Measurements from ENCODE around the gene CHFR. TPM values are rescaled to one million over a fixed set of nuclear protein-coding genes. Genes with fewer than 3 reads are reported as not detected.
"Not testable (repeated sequence)": the region's sequence is repeated elsewhere in the genome, so short reads cannot be mapped to it uniquely, and the experiment has no call there.

Gene CHFR
- 18.4 TPM for polyA plus RNA-seq (2013, experiment 1 of 2)
- 18.0 TPM for polyA plus RNA-seq (2013, experiment 2 of 2)

- Histone ChIP-seq H3K79me1 (ENCODE audit: low read depth, low read length) (peaks cover 3% of the 10 kb centered on the region), H2BK120ac (ENCODE audit: low read depth, low read length) (no peak within 1 kb of the TSS), H3K9me3 (replicated peaks in 1 of 2; ENCODE audit: control insufficient read depth in 2 of 2, insufficient read depth in 1 of 2, low read depth in 1 of 2, low read length in 2 of 2) (peaks cover 1 to 30% of the 10 kb centered on the region in 2 donors), H2BK12ac (ENCODE audit: low read length) (no peak within 1 kb of the TSS), H3K4me3 (ENCODE audit: low read length in 2 of 2) (peak within 1 kb of the TSS; percentile 58 to 96), H3K4me1 (ENCODE audit: control insufficient read depth in 2 of 2, insufficient read depth in 1 of 2, low read depth in 1 of 2, low read length in 2 of 2) (peaks cover 0 to 3% of the 10 kb centered on the region in 2 donors), H2AK5ac (ENCODE audit: low read depth, low read length) (peak within 1 kb of the TSS; percentile 3), H3K14ac (ENCODE audit: low read length) (no peak within 1 kb of the TSS), H4K8ac (ENCODE audit: low read depth, low read length) (no peak within 1 kb of the TSS), H2AFZ (ENCODE audit: low read length) (peak within 1 kb of the TSS; percentile 97), H2BK5ac (ENCODE audit: low read length) (peak within 1 kb of the TSS; percentile 82), H3K27me3 (ENCODE audit: control insufficient read depth in 3 of 3, insufficient read depth in 3 of 3, low read depth in 1 of 3, low read length in 3 of 3) (no peaks in the 10 kb centered on the region), H2BK15ac (ENCODE audit: low read length) (no peak within 1 kb of the TSS), H3K9ac (ENCODE audit: low read depth, low read length, poor library complexity) (peak within 1 kb of the TSS; percentile 91), H3K27ac (replicated peaks; ENCODE audit: low read length) (peak within 1 kb of the TSS; percentile 79), H3K4me2 (ENCODE audit: insufficient read depth, low read length, poor library complexity, severe bottlenecking) (peak within 1 kb of the TSS; percentile 77), H3K4ac (ENCODE audit: low read length) (no peak within 1 kb of the TSS), H3K36me3 (replicated peaks in 1 of 2; ENCODE audit: control insufficient read depth in 2 of 2, insufficient read depth in 2 of 2, low read length in 2 of 2) (peaks cover 0 to 16% of the 10 kb centered on the region in 2 donors), H3K18ac (ENCODE audit: low read length) (peak within 1 kb of the TSS; percentile 91), H4K91ac (ENCODE audit: low read depth, low read length, poor library complexity) (peak within 1 kb of the TSS; percentile 81), H3K23ac (ENCODE audit: low read depth, low read length, poor library complexity) (no peak within 1 kb of the TSS)
- WGBS, 2 donors (ENCODE audit: extremely low coverage in 2 of 2, insufficient read length in 2 of 2, insufficient replicate concordance in 1 of 2): no CpG with 5 or more reads among the region's 84 CpGs
- peak; percentile 93 for DNase-seq (ENCODE audit: low spot score)
Observed at GRCh38 chr12:132887513-132888351, at the start of gene CHFR. Gene CHFR (minus strand): TSS chr12:132887605. CDS start chr12:132887328, 277 bp downstream.

- H2AK5ac ChIP-seq (ENCODE audit: low read depth, low read length); H2BK120ac ChIP-seq (ENCODE audit: low read depth, low read length); H3K4me3 ChIP-seq (ENCODE audit: low read length in 2 of 2); H2BK5ac ChIP-seq (ENCODE audit: low read length); H3K27me3 ChIP-seq (ENCODE audit: control insufficient read depth in 3 of 3, insufficient read depth in 3 of 3, low read depth in 1 of 3, low read length in 3 of 3); H3K27ac ChIP-seq (replicated peaks; ENCODE audit: low read length); H3K14ac ChIP-seq (ENCODE audit: low read length); H4K8ac ChIP-seq (ENCODE audit: low read depth, low read length); H3K79me1 ChIP-seq (ENCODE audit: low read depth, low read length); H3K9ac ChIP-seq (ENCODE audit: low read depth, low read length, poor library complexity); H3K4me2 ChIP-seq (ENCODE audit: insufficient read depth, low read length, poor library complexity, severe bottlenecking); H3K4me1 ChIP-seq (ENCODE audit: control insufficient read depth in 2 of 2, insufficient read depth in 1 of 2, low read depth in 1 of 2, low read length in 2 of 2); H2AFZ ChIP-seq (ENCODE audit: low read length); H2BK15ac ChIP-seq (ENCODE audit: low read length); H3K23ac ChIP-seq (ENCODE audit: low read depth, low read length, poor library complexity); DNase-seq (ENCODE audit: low spot score); H4K91ac ChIP-seq (ENCODE audit: low read depth, low read length, poor library complexity); H3K4ac ChIP-seq (ENCODE audit: low read length); H2BK12ac ChIP-seq (ENCODE audit: low read length); H3K18ac ChIP-seq (ENCODE audit: low read length): not testable (repeated sequence)
- H3K36me3 ChIP-seq (replicated peaks in 1 of 2; ENCODE audit: control insufficient read depth in 2 of 2, insufficient read depth in 2 of 2, low read length in 2 of 2): peaks cover 18 to 44% of the 10 kb centered on the region in 2 donors
- no CpG with 5 or more reads among the region's 8 CpGs for WGBS, 2 donors (ENCODE audit: extremely low coverage in 2 of 2, insufficient read length in 2 of 2, insufficient replicate concordance in 1 of 2)
- H3K9me3 ChIP-seq (replicated peaks in 1 of 2; ENCODE audit: control insufficient read depth in 2 of 2, insufficient read depth in 1 of 2, low read depth in 1 of 2, low read length in 2 of 2): peaks cover 28 to 71% of the 10 kb centered on the region in 2 donors
Observed at GRCh38 chr12:132936921-132937320, 49.5 kb upstream of the CHFR start.

GRCh38 chr12:132936163-132936562 lies 48.8 kb upstream of the CHFR start:
- no peak overlapping the region for H2AFZ ChIP-seq (ENCODE audit: low read length)
- H3K27me3 ChIP-seq (ENCODE audit: control insufficient read depth in 3 of 3, insufficient read depth in 3 of 3, low read depth in 1 of 3, low read length in 3 of 3): no peaks in the 10 kb centered on the region
- peaks cover 26 to 71% of the 10 kb centered on the region in 2 donors for H3K9me3 ChIP-seq (replicated peaks in 1 of 2; ENCODE audit: control insufficient read depth in 2 of 2, insufficient read depth in 1 of 2, low read depth in 1 of 2, low read length in 2 of 2)
- no peak overlapping the region for H3K14ac ChIP-seq (ENCODE audit: low read length)
- no peak overlapping the region for H4K8ac ChIP-seq (ENCODE audit: low read depth, low read length)
- H2BK12ac ChIP-seq (ENCODE audit: low read length): no peak overlapping the region
- no peak overlapping the region for H2AK5ac ChIP-seq (ENCODE audit: low read depth, low read length)
- no peak overlapping the region for H2BK5ac ChIP-seq (ENCODE audit: low read length)
- no peak overlapping the region for H2BK120ac ChIP-seq (ENCODE audit: low read depth, low read length)
- no peaks in the 10 kb centered on the region for H3K4me1 ChIP-seq (ENCODE audit: control insufficient read depth in 2 of 2, insufficient read depth in 1 of 2, low read depth in 1 of 2, low read length in 2 of 2)
- no peak overlapping the region for H3K4me3 ChIP-seq (ENCODE audit: low read length in 2 of 2)
- no peak overlapping the region for H2BK15ac ChIP-seq (ENCODE audit: low read length)
- H3K4me2 ChIP-seq (ENCODE audit: insufficient read depth, low read length, poor library complexity, severe bottlenecking): no peak overlapping the region
- H3K36me3 ChIP-seq (replicated peaks in 1 of 2; ENCODE audit: control insufficient read depth in 2 of 2, insufficient read depth in 2 of 2, low read length in 2 of 2): peaks cover 12 to 44% of the 10 kb centered on the region in 2 donors
- no peak overlapping the region for H3K4ac ChIP-seq (ENCODE audit: low read length)
- no peak for DNase-seq (ENCODE audit: low spot score)
- H4K91ac ChIP-seq (ENCODE audit: low read depth, low read length, poor library complexity): no peak overlapping the region
- no peak overlapping the region for H3K23ac ChIP-seq (ENCODE audit: low read depth, low read length, poor library complexity)
- H3K9ac ChIP-seq (ENCODE audit: low read depth, low read length, poor library complexity): no peak overlapping the region
- H3K27ac ChIP-seq (replicated peaks; ENCODE audit: low read length): no peak overlapping the region
- no peak overlapping the region for H3K18ac ChIP-seq (ENCODE audit: low read length)
- WGBS, 2 donors (ENCODE audit: extremely low coverage in 2 of 2, insufficient read length in 2 of 2, insufficient replicate concordance in 1 of 2): no CpG with 5 or more reads among the region's 2 CpGs
- no peaks in the 10 kb centered on the region for H3K79me1 ChIP-seq (ENCODE audit: low read depth, low read length)

- Histone ChIP-seq H4K8ac (ENCODE audit: low read depth, low read length) (no peak overlapping the region), H3K18ac (ENCODE audit: low read length) (no peak overlapping the region), H2AK5ac (ENCODE audit: low read depth, low read length) (no peak overlapping the region), H3K4me2 (ENCODE audit: insufficient read depth, low read length, poor library complexity, severe bottlenecking) (no peak overlapping the region), H3K4me1 (ENCODE audit: control insufficient read depth in 2 of 2, insufficient read depth in 1 of 2, low read depth in 1 of 2, low read length in 2 of 2) (no peaks in the 10 kb centered on the region), H2BK5ac (ENCODE audit: low read length) (no peak overlapping the region), H4K91ac (ENCODE audit: low read depth, low read length, poor library complexity) (no peak overlapping the region), H3K14ac (ENCODE audit: low read length) (no peak overlapping the region), H3K9ac (ENCODE audit: low read depth, low read length, poor library complexity) (no peak overlapping the region), H2BK120ac (ENCODE audit: low read depth, low read length) (no peak overlapping the region), H3K9me3 (replicated peaks in 1 of 2; ENCODE audit: control insufficient read depth in 2 of 2, insufficient read depth in 1 of 2, low read depth in 1 of 2, low read length in 2 of 2) (peaks cover 48 to 96% of the 10 kb centered on the region in 2 donors), H3K27me3 (ENCODE audit: control insufficient read depth in 3 of 3, insufficient read depth in 3 of 3, low read depth in 1 of 3, low read length in 3 of 3) (no peaks in the 10 kb centered on the region), H2BK12ac (ENCODE audit: low read length) (no peak overlapping the region), H3K79me1 (ENCODE audit: low read depth, low read length) (no peaks in the 10 kb centered on the region), H3K36me3 (replicated peaks in 1 of 2; ENCODE audit: control insufficient read depth in 2 of 2, insufficient read depth in 2 of 2, low read length in 2 of 2) (peaks cover 15 to 51% of the 10 kb centered on the region in 2 donors), H2BK15ac (ENCODE audit: low read length) (no peak overlapping the region), H3K4me3 (ENCODE audit: low read length in 2 of 2) (no peak overlapping the region), H2AFZ (ENCODE audit: low read length) (no peak overlapping the region), H3K4ac (ENCODE audit: low read length) (no peak overlapping the region), H3K27ac (replicated peaks; ENCODE audit: low read length) (no peak overlapping the region), H3K23ac (ENCODE audit: low read depth, low read length, poor library complexity) (no peak overlapping the region)
- no peak for DNase-seq (ENCODE audit: low spot score)
- no CpG with 5 or more reads among the region's 6 CpGs for WGBS, 2 donors (ENCODE audit: extremely low coverage in 2 of 2, insufficient read length in 2 of 2, insufficient replicate concordance in 1 of 2)
Observed at GRCh38 chr12:132926415-132926833, 39.0 kb upstream of the CHFR start.
